Neuronal stem cell (in vitro differentiated cells): ENCODE measurements around the gene CHST14.

Source experiments
- DNase-seq: peaks from one replicate; pipeline ENCODE4 v3.0.0-alpha.2; 2013; ENCODE audit warnings: low spot score
- H2AFZ ChIP-seq: one replicate; pipeline ENCODE4 v1.6.1; 2013; ENCODE audit warnings: mild to moderate bottlenecking, low read length, inconsistent platforms
- H2AK5ac ChIP-seq: 2 replicates; pipeline ENCODE4 v1.6.1; 2013; ENCODE audit warnings: low read depth, mild to moderate bottlenecking, inconsistent platforms, low read length, moderate library complexity, mixed read lengths
- H2BK120ac ChIP-seq: 2 replicates; pipeline ENCODE4 v1.6.1; 2013; ENCODE audit warnings: low read depth, mild to moderate bottlenecking, inconsistent platforms, low read length, moderate library complexity, mixed read lengths
- H2BK12ac ChIP-seq: one replicate; pipeline ENCODE4 v1.6.1; 2013; ENCODE audit warnings: low read length, inconsistent platforms
- H2BK15ac ChIP-seq: 2 replicates; pipeline ENCODE4 v1.6.1; 2013; ENCODE audit warnings: mild to moderate bottlenecking, low read length, inconsistent platforms, mixed read lengths
- H2BK5ac ChIP-seq: one replicate; pipeline ENCODE4 v1.6.1; 2013; ENCODE audit warnings: inconsistent platforms, mild to moderate bottlenecking, low read length, moderate library complexity
- H3K14ac ChIP-seq: one replicate; pipeline ENCODE4 v1.6.1; 2013; ENCODE audit warnings: low read length, inconsistent platforms
- H3K18ac ChIP-seq: 2 replicates; pipeline ENCODE4 v1.6.1; 2013; ENCODE audit warnings: low read length, inconsistent platforms
- H3K23ac ChIP-seq: 2 replicates; pipeline ENCODE4 v1.6.1; 2013; ENCODE audit warnings: low read depth, mild to moderate bottlenecking, mixed read lengths, low read length, inconsistent platforms; ENCODE audit not compliant: poor library complexity
- H3K27ac ChIP-seq: replicated peaks from 3 replicates; pipeline ENCODE4 v1.5.1; 2013; ENCODE audit warnings: low read length, inconsistent platforms
- H3K27me3 ChIP-seq, 3 experiments: 2 replicates each; pipeline ENCODE4 v1.6.1; 2013; ENCODE audit warnings: low read length in 3 of 3, mild to moderate bottlenecking in 2 of 3, inconsistent platforms in 1 of 3, low read depth in 1 of 3, mixed read lengths in 1 of 3, moderate library complexity in 1 of 3; ENCODE audit not compliant: control insufficient read depth in 3 of 3, insufficient read depth in 3 of 3
- H3K36me3 ChIP-seq, 2 donors: replicated peaks in 1 of 2; 2 replicates each; pipeline ENCODE4 v1.6.1; 2013; ENCODE audit warnings: low read length in 2 of 2; ENCODE audit not compliant: control insufficient read depth in 2 of 2, insufficient read depth in 2 of 2
- H3K4ac ChIP-seq: 2 replicates; pipeline ENCODE4 v1.6.1; 2013; ENCODE audit warnings: inconsistent platforms, mild to moderate bottlenecking, low read length, moderate library complexity
- H3K4me1 ChIP-seq, 2 donors: 1 replicate in 1 of 2; 2 replicates in 1 of 2; pipeline ENCODE4 v1.6.1; 2013; ENCODE audit warnings: low read length in 2 of 2, low read depth in 1 of 2; ENCODE audit not compliant: control insufficient read depth in 2 of 2, insufficient read depth in 1 of 2
- H3K4me2 ChIP-seq: one replicate; pipeline ENCODE4 v1.6.1; 2013; ENCODE audit warnings: mild to moderate bottlenecking, low read length, inconsistent platforms; ENCODE audit not compliant: insufficient read depth, poor library complexity, severe bottlenecking
- H3K4me3 ChIP-seq, 2 donors: 2 replicates each; pipeline ENCODE4 v1.5.1; 2013; ENCODE audit warnings: low read length in 2 of 2, mild to moderate bottlenecking in 2 of 2, inconsistent platforms in 1 of 2, moderate library complexity in 1 of 2
- H3K79me1 ChIP-seq: one replicate; pipeline ENCODE4 v1.6.1; 2013; ENCODE audit warnings: low read depth, mild to moderate bottlenecking, inconsistent platforms, low read length, moderate library complexity
- H3K9ac ChIP-seq: one replicate; pipeline ENCODE4 v1.6.1; 2013; ENCODE audit warnings: mild to moderate bottlenecking, low read depth, low read length, inconsistent platforms; ENCODE audit not compliant: poor library complexity
- H3K9me3 ChIP-seq, 2 donors: replicated peaks in 1 of 2; 2 replicates each; pipeline versions ENCODE3 to v1.6.1; 2013; ENCODE audit warnings: low read length in 2 of 2, mild to moderate bottlenecking in 2 of 2, inconsistent platforms in 1 of 2, low read depth in 1 of 2, mixed read lengths in 1 of 2, moderate library complexity in 1 of 2; ENCODE audit not compliant: control insufficient read depth in 2 of 2, insufficient read depth in 1 of 2
- H4K8ac ChIP-seq: one replicate; pipeline ENCODE4 v1.6.1; 2013; ENCODE audit warnings: low read depth, mild to moderate bottlenecking, inconsistent platforms, low read length, moderate library complexity
- H4K91ac ChIP-seq: one replicate; pipeline ENCODE4 v1.6.1; 2013; ENCODE audit warnings: low read length, low read depth, mild to moderate bottlenecking, inconsistent platforms; ENCODE audit not compliant: poor library complexity
- WGBS, 2 donors: extraction: QIAGEN DNeasy Blood & Tissue Kit; methylation state at CpG; one replicate each; pipeline ENCODE4 v1.1.7; 2013; ENCODE audit warnings: missing lambda C conversion rate in 2 of 2, mixed read lengths in 1 of 2; ENCODE audit not compliant: insufficient read length in 2 of 2, insufficient replicate concordance in 1 of 2; ENCODE audit errors: extremely low coverage in 2 of 2; 5-methylcytosine and 5-hydroxymethylcytosine counted together

The CHST14 gene

DNA sequence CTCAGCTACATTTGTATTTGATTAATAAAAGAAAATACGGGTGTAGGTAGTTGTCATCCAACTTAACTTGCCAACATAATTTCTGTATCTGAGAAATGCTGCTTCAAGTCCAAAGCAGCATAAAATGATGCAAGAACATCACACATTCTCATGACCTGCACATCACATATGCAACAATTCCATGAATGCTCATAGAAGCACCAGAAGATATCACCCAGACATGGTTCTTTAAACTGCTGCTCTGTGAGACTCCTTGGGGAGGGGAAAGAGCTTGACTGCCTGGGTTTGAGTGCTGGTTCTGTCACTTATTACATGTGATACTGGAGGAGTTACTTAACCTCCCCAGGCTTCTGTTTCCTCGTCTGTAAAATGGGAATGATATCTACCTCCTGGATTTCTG, 39.4 kb downstream of the CHST14 start:
- Histone ChIP-seq H3K23ac (no peak overlapping the region), H3K4me3 (no peak overlapping the region), H3K4me1 (peaks cover 5 to 8% of the 10 kb centered on the region in 2 donors), H3K14ac (no peak overlapping the region), H3K27me3 (peaks cover 8 to 45% (median 40%) of the 10 kb centered on the region in 3 experiments), H2BK15ac (no peak overlapping the region), H3K4me2 (no peak overlapping the region), H3K18ac (no peak overlapping the region), H2BK12ac (no peak overlapping the region), H4K91ac (no peak overlapping the region), H2AFZ (no peak overlapping the region), H4K8ac (no peak overlapping the region), H2BK120ac (no peak overlapping the region), H3K9ac (no peak overlapping the region), H3K27ac (no peak overlapping the region), H3K9me3 (no peaks in the 10 kb centered on the region), H3K79me1 (no peaks in the 10 kb centered on the region), H3K4ac (no peak overlapping the region), H3K36me3 (no peaks in the 10 kb centered on the region), H2BK5ac (no peak overlapping the region), H2AK5ac (no peak overlapping the region)
- WGBS, 2 donors, result no CpG with 5 or more reads among the region's 2 CpGs
- no peak for DNase-seq

DNA sequence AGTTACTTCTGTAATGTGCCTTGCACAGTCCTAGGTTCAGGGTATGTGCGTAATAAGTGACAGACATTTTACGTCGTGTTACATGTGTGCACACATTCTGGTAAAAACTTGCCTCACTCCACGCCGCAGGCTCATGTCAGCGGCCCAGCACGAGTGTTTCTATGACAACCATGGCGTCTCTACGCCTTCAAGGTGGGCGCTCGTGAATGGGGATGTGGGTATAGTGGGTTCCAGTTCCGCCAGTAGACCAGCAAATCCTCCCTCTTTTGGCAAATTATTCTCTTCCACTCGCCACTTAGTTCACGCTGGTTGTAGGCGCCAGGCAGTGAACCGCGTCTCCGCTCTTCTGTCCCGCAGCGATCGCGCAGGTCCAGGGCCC, 40.3 kb downstream of the CHST14 start:
- WGBS, 2 donors, result no CpG with 5 or more reads among the region's 22 CpGs
- no peak overlapping the region for H2BK12ac ChIP-seq
- H3K9ac ChIP-seq, result peak overlapping the region; percentile 72
- H4K91ac ChIP-seq, result no peak overlapping the region
- peaks cover 5 to 8% of the 10 kb centered on the region in 2 donors for H3K4me1 ChIP-seq
- peak overlapping the region; percentile 95 for H3K23ac ChIP-seq
- H3K18ac ChIP-seq, result no peak overlapping the region
- H3K36me3 ChIP-seq, result no peaks in the 10 kb centered on the region
- DNase-seq, result no peak
- no peak overlapping the region for H2BK5ac ChIP-seq
- peaks cover 8 to 41% (median 40%) of the 10 kb centered on the region in 3 experiments for H3K27me3 ChIP-seq
- H3K79me1 ChIP-seq, result no peaks in the 10 kb centered on the region
- no peak overlapping the region for H4K8ac ChIP-seq
- H2BK120ac ChIP-seq, result no peak overlapping the region
- no peak overlapping the region for H3K4ac ChIP-seq
- no peak overlapping the region for H3K14ac ChIP-seq
- peak overlapping the region; percentile 35 to 72 for H3K4me3 ChIP-seq
- H2AK5ac ChIP-seq, result no peak overlapping the region
- no peak overlapping the region for H3K27ac ChIP-seq
- peak overlapping the region; percentile 95 for H3K4me2 ChIP-seq
- no peaks in the 10 kb centered on the region for H3K9me3 ChIP-seq
- no peak overlapping the region for H2BK15ac ChIP-seq
- H2AFZ ChIP-seq, result peak overlapping the region; percentile 86

DNA sequence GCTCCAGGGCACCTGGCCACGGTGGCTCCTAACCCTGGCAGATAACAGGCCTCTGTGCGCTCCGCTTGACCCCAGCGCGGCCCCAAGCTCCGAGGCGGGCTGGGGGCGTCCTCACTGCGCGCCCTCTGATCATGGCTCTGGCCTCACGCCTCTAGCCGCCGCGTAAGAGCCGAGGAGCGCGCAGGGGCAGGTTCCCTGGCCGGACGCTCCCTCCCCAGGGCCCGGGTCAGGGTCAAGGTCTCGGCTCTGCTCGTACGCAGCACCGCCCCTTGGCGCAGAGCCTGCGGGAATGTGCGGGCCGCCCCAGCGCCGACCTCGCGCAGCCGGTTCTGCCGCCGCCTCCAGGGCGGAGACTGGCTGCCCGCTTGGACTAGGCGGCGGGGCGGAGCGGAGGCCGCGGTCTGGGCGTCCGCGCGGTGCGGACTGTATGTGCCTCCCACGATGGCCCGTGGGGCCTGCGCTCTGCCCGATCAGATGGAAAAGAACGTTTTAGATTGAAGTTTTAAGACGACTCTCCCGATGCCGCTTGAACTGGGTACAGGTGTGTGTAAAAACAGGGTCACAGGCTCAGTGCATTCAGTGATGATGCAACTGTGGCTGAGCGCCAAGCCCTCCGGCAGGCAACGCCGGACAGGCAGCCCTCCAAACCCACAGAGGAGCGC, 40.8 kb downstream of the CHST14 start:
- WGBS, 2 donors, result no CpG with 5 or more reads among the region's 61 CpGs
- DNase-seq, result no peak

DNA sequence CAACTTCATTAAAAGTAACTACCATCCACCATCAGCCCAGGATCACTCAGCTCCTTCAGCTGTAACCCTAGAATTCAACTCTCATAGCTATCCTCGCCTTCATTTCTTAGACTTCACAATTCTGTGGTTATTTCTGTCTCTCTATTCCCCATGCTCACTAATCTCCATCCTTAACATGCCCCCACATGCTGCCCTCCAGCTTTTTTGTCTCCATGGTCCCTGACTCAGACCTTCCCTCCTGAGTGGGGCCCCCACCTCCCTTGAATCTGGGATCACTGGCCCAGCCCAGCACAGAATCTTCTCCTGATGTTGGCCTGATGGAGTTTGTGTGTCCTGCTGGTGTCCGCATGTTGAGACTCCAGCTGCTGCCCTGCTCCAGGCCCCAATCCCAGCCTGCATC, 41.7 kb downstream of the CHST14 start:
- Histone ChIP-seq H3K79me1 (no peaks in the 10 kb centered on the region), H3K9me3 (no peaks in the 10 kb centered on the region), H3K36me3 (no peaks in the 10 kb centered on the region), H4K8ac (no peak overlapping the region), H4K91ac (no peak overlapping the region), H2BK5ac (no peak overlapping the region), H3K9ac (no peak overlapping the region), H3K4ac (no peak overlapping the region), H2BK15ac (no peak overlapping the region), H3K18ac (no peak overlapping the region), H3K27ac (no peak overlapping the region), H3K4me3 (no peak overlapping the region), H2BK120ac (no peak overlapping the region), H3K27me3 (peaks cover 8 to 37% (median 36%) of the 10 kb centered on the region in 3 experiments), H3K4me1 (peaks cover 0 to 6% of the 10 kb centered on the region in 2 donors), H2AK5ac (peak overlapping the region; percentile 51), H3K23ac (no peak overlapping the region), H2BK12ac (no peak overlapping the region), H2AFZ (peak overlapping the region; percentile 6), H3K4me2 (no peak overlapping the region), H3K14ac (no peak overlapping the region)
- DNase-seq, result no peak
- WGBS, 2 donors, result no CpG with 5 or more reads among the region's 2 CpGs

More for the DNA sequence above, 40.8 kb downstream of the CHST14 start:
- H3K23ac ChIP-seq, result peak overlapping the region; percentile 95
- H2BK12ac ChIP-seq, result no peak overlapping the region
- H3K27ac ChIP-seq, result no peak overlapping the region
- peak overlapping the region; percentile 35 for H3K18ac ChIP-seq
- no peak overlapping the region for H4K8ac ChIP-seq
- no peak overlapping the region for H2AK5ac ChIP-seq
- peaks cover 8 to 40% (median 37%) of the 10 kb centered on the region in 3 experiments for H3K27me3 ChIP-seq
- H2AFZ ChIP-seq, result peak overlapping the region; percentile 86
- peak overlapping the region; percentile 35 to 72 for H3K4me3 ChIP-seq
- no peaks in the 10 kb centered on the region for H3K79me1 ChIP-seq
- peak overlapping the region; percentile 72 for H3K9ac ChIP-seq
- no peak overlapping the region for H3K14ac ChIP-seq
- no peak overlapping the region for H2BK5ac ChIP-seq
- no peaks in the 10 kb centered on the region for H3K9me3 ChIP-seq
- H3K4ac ChIP-seq, result no peak overlapping the region
- H3K36me3 ChIP-seq, result no peaks in the 10 kb centered on the region
- H2BK15ac ChIP-seq, result no peak overlapping the region
- H3K4me2 ChIP-seq, result peak overlapping the region; percentile 95
- H3K4me1 ChIP-seq, result peaks cover 4 to 8% of the 10 kb centered on the region in 2 donors
- no peak overlapping the region for H4K91ac ChIP-seq
- H2BK120ac ChIP-seq, result no peak overlapping the region
